Nephron progenitor cell (in vitro differentiated cells): Measurements from ENCODE around the gene OR52W1.

Source experiments
- DNase-seq: peaks from one replicate; pipeline ENCODE4 v3.0.0; 2021
- H3K27ac Mint-ChIP-seq: 2 replicates; pipeline ENCODE4 v1.8.0; 2021; ENCODE audit warnings: mild to moderate bottlenecking, moderate library complexity, mixed read lengths
- H3K27me3 Mint-ChIP-seq: 2 replicates; pipeline ENCODE4 v1.8.0; 2021; ENCODE audit warnings: mild to moderate bottlenecking, low read depth, mixed read lengths; ENCODE audit not compliant: poor library complexity
- H3K36me3 Mint-ChIP-seq: 2 replicates; pipeline ENCODE4 v1.8.0; 2021; ENCODE audit warnings: low read depth, mixed read lengths
- H3K4me1 Mint-ChIP-seq: 2 replicates; pipeline ENCODE4 v1.8.0; 2021; ENCODE audit warnings: mixed read lengths
- H3K4me3 Mint-ChIP-seq: 2 replicates; pipeline ENCODE4 v1.8.0; 2021; ENCODE audit warnings: mild to moderate bottlenecking, moderate library complexity, mixed read lengths
- H3K9me3 Mint-ChIP-seq: 2 replicates; pipeline ENCODE4 v1.8.0; 2021; ENCODE audit warnings: mild to moderate bottlenecking, moderate library complexity, mixed read lengths
- TF ChIP-seq, protein P1 (sequence below): fragments of 200-600 bp; sonication (generic); IDR thresholded peaks from 2 replicates; pipeline ENCODE4 v1.5.0; 2021; ENCODE audit warnings: antibody characterized with exemption

Gene OR52W1

DNA sequence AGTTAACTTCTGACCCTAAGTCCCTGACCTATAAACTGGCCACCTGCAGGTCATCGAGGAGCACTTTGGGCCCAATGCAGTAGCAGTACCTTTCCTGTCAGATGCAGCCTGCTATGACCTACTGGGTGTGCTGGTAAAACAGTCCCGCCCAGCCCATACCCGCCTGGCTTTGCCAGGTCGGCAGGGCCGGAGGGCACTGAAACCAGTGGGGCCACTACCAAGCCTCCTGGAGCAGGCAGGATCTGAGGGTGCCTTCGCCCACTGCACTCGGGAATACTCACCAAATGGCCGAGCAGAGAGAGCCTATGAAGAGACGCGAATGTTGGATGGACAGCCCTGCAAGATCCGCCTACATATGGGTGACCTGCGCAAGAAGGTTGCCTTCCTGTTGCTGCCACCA is 10.8 kb downstream of the OR52W1 start:
- H3K4me1 Mint-ChIP-seq = peaks cover 5% of the 10 kb centered on the region
- no peak for DNase-seq
- no peak overlapping the region for H3K4me3 Mint-ChIP-seq
- no peak overlapping the region for H3K27ac Mint-ChIP-seq
- H3K9me3 Mint-ChIP-seq = no peaks in the 10 kb centered on the region
- TF ChIP-seq, protein P1, sequence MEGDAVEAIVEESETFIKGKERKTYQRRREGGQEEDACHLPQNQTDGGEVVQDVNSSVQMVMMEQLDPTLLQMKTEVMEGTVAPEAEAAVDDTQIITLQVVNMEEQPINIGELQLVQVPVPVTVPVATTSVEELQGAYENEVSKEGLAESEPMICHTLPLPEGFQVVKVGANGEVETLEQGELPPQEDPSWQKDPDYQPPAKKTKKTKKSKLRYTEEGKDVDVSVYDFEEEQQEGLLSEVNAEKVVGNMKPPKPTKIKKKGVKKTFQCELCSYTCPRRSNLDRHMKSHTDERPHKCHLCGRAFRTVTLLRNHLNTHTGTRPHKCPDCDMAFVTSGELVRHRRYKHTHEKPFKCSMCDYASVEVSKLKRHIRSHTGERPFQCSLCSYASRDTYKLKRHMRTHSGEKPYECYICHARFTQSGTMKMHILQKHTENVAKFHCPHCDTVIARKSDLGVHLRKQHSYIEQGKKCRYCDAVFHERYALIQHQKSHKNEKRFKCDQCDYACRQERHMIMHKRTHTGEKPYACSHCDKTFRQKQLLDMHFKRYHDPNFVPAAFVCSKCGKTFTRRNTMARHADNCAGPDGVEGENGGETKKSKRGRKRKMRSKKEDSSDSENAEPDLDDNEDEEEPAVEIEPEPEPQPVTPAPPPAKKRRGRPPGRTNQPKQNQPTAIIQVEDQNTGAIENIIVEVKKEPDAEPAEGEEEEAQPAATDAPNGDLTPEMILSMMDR = no peak
- H3K27me3 Mint-ChIP-seq = no peaks in the 10 kb centered on the region
- peaks cover 16% of the 10 kb centered on the region for H3K36me3 Mint-ChIP-seq

DNA sequence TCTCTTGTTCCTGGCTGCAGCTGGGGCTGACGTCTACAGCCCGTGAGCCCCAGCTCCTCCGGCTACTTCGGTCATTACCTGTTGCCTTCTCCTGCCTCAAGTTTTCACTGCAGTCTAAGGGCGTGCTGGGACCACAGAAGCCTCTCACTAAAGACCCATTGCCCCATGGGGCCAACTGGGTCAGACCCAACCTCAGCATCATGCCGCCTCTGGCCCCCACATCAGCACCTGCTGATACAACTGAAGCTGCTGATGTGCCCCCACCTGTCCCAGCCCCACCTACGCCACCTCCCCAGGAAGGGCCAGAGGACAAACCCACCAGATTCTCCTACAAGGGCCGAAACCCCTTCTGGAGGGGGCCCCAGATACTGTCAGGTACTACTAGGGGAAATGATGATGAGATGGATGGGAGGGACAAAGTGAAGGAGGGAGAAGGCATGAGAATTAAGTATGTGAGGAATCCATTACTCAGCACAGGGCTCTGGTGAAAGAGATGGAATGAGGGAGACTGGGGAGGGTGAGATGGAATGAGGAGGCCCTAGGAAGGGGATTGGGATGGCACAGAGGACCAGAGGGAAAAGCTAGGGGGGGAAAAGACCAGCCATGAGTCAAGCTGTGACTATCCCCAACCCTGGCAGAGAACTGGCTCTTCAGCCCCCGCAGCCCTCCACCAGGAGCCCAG is 11.4 kb downstream of the OR52W1 start:
- no peak overlapping the region for H3K4me3 Mint-ChIP-seq
- no peak overlapping the region for H3K27ac Mint-ChIP-seq
- no peak for DNase-seq
- no peaks in the 10 kb centered on the region for H3K9me3 Mint-ChIP-seq
- H3K27me3 Mint-ChIP-seq = no peaks in the 10 kb centered on the region
- TF ChIP-seq, protein P1 = no peak
- peaks cover 19% of the 10 kb centered on the region for H3K36me3 Mint-ChIP-seq
- peaks cover 5% of the 10 kb centered on the region for H3K4me1 Mint-ChIP-seq

DNA sequence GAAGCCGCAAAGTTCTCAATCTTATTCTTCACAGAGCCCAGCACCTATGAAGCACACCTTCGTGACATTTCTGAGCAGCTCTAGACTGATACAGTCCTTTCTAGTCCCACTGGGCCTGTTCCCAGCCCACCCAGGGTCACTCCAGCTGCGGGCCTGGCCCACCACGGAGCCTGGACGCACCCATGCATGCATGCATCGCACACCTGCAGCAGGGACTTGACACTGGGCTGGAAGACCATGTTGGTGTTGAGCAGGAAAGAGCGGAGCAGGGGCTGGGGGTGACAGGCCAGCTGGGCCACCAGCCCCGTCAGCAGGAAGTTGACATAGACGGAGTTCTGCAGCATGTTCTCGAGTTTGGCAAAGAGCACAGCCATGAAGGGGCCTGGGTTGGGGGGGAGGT is 15.5 kb downstream of the OR52W1 start:
- H3K9me3 Mint-ChIP-seq = no peaks in the 10 kb centered on the region
- no peak overlapping the region for H3K4me3 Mint-ChIP-seq
- no peaks in the 10 kb centered on the region for H3K27me3 Mint-ChIP-seq
- no peak for DNase-seq
- peaks cover 31% of the 10 kb centered on the region for H3K36me3 Mint-ChIP-seq
- no peaks in the 10 kb centered on the region for H3K4me1 Mint-ChIP-seq
- no peak overlapping the region for H3K27ac Mint-ChIP-seq
- TF ChIP-seq, protein P1 = no peak

DNA sequence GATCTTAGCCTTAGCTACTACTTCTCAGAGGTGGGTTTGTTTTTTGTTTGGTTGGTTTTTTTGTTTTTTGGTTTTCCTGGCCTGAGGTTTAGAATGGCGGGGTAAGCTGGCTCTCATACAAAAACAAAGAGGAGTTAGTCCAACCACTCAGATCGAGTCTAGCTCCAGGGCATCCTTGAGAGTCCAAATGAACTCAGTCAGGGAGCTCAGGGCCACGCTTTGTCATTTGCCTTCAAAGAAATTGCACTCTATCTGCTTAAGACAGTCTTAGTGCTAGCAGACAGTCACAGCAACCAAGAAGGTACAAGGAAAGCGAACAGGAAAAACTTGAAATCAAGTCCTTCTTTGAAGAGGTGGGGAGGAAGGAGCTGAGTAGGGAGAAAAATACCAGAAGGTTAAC is 17.5 kb downstream of the OR52W1 start:
- no peak for DNase-seq
- Mint-ChIP-seq H3K27me3 (no peaks in the 10 kb centered on the region), H3K4me1 (no peaks in the 10 kb centered on the region), H3K36me3 (peaks cover 34% of the 10 kb centered on the region), H3K27ac (no peak overlapping the region), H3K9me3 (no peaks in the 10 kb centered on the region), H3K4me3 (no peak overlapping the region)
- TF ChIP-seq, protein P1 = no peak

DNA sequence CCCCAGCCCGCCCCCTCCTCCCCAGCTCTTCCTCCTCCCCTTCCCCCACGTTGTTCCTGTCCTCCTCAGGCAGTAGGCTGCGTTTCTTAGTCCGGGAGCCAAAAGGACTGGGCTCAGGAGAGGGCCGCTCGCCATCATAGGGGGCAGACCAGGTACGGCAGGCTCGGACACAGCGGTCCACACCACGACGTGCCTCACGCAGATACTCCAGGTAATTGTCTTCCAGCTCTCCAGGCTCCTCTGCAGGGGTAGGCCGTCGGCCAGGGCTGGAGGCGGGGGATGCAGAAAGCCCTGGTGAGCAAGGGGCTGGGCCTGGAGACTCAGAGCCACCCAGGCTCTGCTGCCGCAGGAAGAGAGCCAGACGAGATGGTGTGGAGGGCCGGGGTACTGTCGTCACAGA is 18.7 kb downstream of the OR52W1 start:
- TF ChIP-seq, protein P1 = no peak
- H3K4me3 Mint-ChIP-seq = no peak overlapping the region
- H3K36me3 Mint-ChIP-seq = peaks cover 34% of the 10 kb centered on the region
- no peaks in the 10 kb centered on the region for H3K9me3 Mint-ChIP-seq
- H3K27me3 Mint-ChIP-seq = no peaks in the 10 kb centered on the region
- H3K27ac Mint-ChIP-seq = no peak overlapping the region
- H3K4me1 Mint-ChIP-seq = no peaks in the 10 kb centered on the region
- no peak for DNase-seq

DNA sequence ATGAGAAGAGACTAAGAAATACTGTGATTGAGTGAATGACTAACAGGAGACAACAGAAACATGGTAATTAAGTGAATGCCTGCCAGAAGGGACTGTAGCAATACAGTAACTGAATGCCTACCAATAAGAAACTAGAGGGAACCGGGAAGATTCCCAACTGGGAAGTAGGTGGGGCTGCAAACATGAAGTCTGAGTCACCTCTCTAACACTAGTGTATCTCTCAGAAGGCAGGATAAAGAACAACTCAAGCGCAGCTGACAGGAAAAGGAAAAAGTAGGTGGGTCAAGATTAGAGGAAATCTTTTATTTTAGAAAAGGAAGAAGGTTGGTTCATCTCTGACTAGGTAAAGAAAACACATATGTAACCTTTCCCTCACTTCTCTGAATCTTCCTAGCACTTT is 20.3 kb downstream of the OR52W1 start:
- Mint-ChIP-seq H3K4me1 (no peaks in the 10 kb centered on the region), H3K36me3 (peaks cover 34% of the 10 kb centered on the region), H3K27ac (no peak overlapping the region), H3K27me3 (no peaks in the 10 kb centered on the region), H3K9me3 (no peaks in the 10 kb centered on the region), H3K4me3 (no peak overlapping the region)
- no peak for DNase-seq
- TF ChIP-seq, protein P1 = no peak
